ENCODE measurements around the gene NUDT22.

DNA sequence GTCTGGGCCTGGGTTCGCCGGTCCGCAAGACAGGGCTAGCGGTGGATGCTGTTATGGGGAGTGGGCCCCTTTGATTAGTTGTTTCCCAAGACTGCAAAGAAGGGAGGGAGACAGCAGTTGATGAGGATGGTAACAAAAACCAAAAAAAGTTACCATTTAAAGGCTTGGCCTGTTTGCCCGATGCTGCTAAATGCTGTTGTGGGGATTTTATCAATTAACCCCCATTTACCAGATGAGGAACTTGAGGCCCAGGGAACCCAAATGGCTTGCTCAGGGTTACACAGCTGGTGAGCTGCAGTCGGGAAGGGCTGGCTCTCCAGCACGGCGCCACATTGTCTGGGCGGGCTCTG lies 3.4 kb upstream of the NUDT22 start:
- TF ChIP-seq, protein P1, sequence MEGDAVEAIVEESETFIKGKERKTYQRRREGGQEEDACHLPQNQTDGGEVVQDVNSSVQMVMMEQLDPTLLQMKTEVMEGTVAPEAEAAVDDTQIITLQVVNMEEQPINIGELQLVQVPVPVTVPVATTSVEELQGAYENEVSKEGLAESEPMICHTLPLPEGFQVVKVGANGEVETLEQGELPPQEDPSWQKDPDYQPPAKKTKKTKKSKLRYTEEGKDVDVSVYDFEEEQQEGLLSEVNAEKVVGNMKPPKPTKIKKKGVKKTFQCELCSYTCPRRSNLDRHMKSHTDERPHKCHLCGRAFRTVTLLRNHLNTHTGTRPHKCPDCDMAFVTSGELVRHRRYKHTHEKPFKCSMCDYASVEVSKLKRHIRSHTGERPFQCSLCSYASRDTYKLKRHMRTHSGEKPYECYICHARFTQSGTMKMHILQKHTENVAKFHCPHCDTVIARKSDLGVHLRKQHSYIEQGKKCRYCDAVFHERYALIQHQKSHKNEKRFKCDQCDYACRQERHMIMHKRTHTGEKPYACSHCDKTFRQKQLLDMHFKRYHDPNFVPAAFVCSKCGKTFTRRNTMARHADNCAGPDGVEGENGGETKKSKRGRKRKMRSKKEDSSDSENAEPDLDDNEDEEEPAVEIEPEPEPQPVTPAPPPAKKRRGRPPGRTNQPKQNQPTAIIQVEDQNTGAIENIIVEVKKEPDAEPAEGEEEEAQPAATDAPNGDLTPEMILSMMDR (IDR thresholded peaks at IDR 0.05; ENCODE audit: low read depth, low read length): no peak
- no peak for TF ChIP-seq EZH2phosphoT487 (IDR thresholded peaks at IDR 0.05; ENCODE audit: low read depth)

Data from OCI-LY3 (cell line).